HepG2 (cell line): Measurements from ENCODE around the gene IQUB. TPM values are rescaled to one million over a fixed set of nuclear protein-coding genes. Genes with fewer than 3 reads are reported as not detected.

ENCODE experiments used
- ATAC-seq: fragments of 200-7000 bp; cut with Tn5 transposase; 3 replicates; pipeline ENCODE4 v1.9.1; 2020; ENCODE audit warnings: mild to moderate bottlenecking, moderate library complexity
- BruUV-seq: library from RNA; stranded (reverse); fragments of 400-500 nt; replicated peaks from 2 replicates; lab custom pipeline; 2021; lab: Mats Ljungman, UMichigan
- CTCF ChIA-PET: fragments of 300-600 bp; formaldehyde crosslinking; extraction: SDS; loops from one replicate; lab custom pipeline; 2021; ENCODE audit warnings: low total read pairs, inconsistent platforms, low intra/inter-chr PET ratio; lab: Yijun Ruan, JAX
- POLR2A ChIA-PET: fragments of 350-600 bp; sonication (Branson Sonifier 250); formaldehyde crosslinking; loops from one replicate; lab custom pipeline; 2020; ENCODE audit warnings: antibody characterized with exemption, inconsistent platforms; lab: Yijun Ruan, JAX
- DNase-seq: peaks from one replicate; pipeline ENCODE4 v3.0.0-alpha.2; 2015; ENCODE audit warnings: low spot score
- FAIRE-seq: peaks from 3 replicates; lab custom pipeline; 2011; peaks lifted over from hg19 to GRCh38; lab: Jason Lieb, UNC
- H2AFZ ChIP-seq: one replicate; pipeline ENCODE4 v1.6.1; 2011; ENCODE audit warnings: low read length, inconsistent platforms
- H3K27ac ChIP-seq: fragments of 300-600 bp; 3 replicates; pipeline ENCODE4 v1.8.0; 2011; ENCODE audit warnings: mixed run types, mild to moderate bottlenecking, mixed read lengths, low read length, inconsistent platforms; ENCODE audit not compliant: insufficient read depth; ENCODE audit errors: extremely low read length
- H3K27me3 ChIP-seq, 2 experiments: fragments of 200-600 bp in 1 of 2; 2 replicates in 1 of 2; 3 replicates in 1 of 2; pipeline versions ENCODE4 v1.6.0 to v1.8.0; 2011; ENCODE audit warnings: low read length in 2 of 2, mild to moderate bottlenecking in 2 of 2, moderate library complexity in 2 of 2, inconsistent platforms in 1 of 2; ENCODE audit not compliant: insufficient read depth in 2 of 2, control insufficient read depth in 1 of 2
- H3K36me3 ChIP-seq, 2 experiments: fragments of 200-600 bp in 1 of 2; replicated peaks in 1 of 2; 2 replicates in 1 of 2; 3 replicates in 1 of 2; pipeline versions ENCODE4 v1.5.1 to v1.8.0; 2011; ENCODE audit warnings: low read length in 2 of 2, inconsistent platforms in 1 of 2; ENCODE audit not compliant: insufficient read depth in 2 of 2, control insufficient read depth in 1 of 2
- H3K4me1 ChIP-seq: 2 replicates; pipeline ENCODE4 v1.5.1; 2012; ENCODE audit warnings: low read length, inconsistent platforms; ENCODE audit not compliant: insufficient read depth
- H3K4me2 ChIP-seq: 2 replicates; pipeline ENCODE4 v1.6.0; 2011; ENCODE audit warnings: low read depth, low read length, inconsistent platforms
- H3K4me3 ChIP-seq, 3 experiments: fragments of 200-600 bp in 1 of 3; sonication (generic), shearing (Covaris generic) in 1 of 3; replicated peaks in 1 of 3; 2 replicates each; pipeline ENCODE4 v1.5.1; 2011 to 2016; ENCODE audit warnings: low read length in 3 of 3, inconsistent platforms in 2 of 3, low read depth in 2 of 3, mild to moderate bottlenecking in 2 of 3, control low read depth in 1 of 3, mixed read lengths in 1 of 3; ENCODE audit not compliant: insufficient read depth in 1 of 3
- H3K79me2 ChIP-seq: one replicate; pipeline ENCODE4 v1.6.1; 2011; ENCODE audit warnings: low read length, inconsistent platforms; ENCODE audit not compliant: insufficient read depth
- H3K9ac ChIP-seq: 2 replicates; pipeline ENCODE4 v1.6.0; 2011; ENCODE audit warnings: mild to moderate bottlenecking, low read depth, low read length, inconsistent platforms; ENCODE audit not compliant: insufficient read depth
- H3K9me3 ChIP-seq: 2 replicates; pipeline ENCODE4 v1.5.1; 2012; ENCODE audit warnings: mild to moderate bottlenecking, low read length
- H4K20me1 ChIP-seq: 2 replicates; pipeline ENCODE4 v1.6.0; 2011; ENCODE audit warnings: inconsistent platforms, mild to moderate bottlenecking, low read length, moderate library complexity; ENCODE audit not compliant: insufficient read depth
- FLYWCH1 ChIP-seq: sonication (generic); formaldehyde crosslinking; IDR thresholded peaks from 2 replicates; pipeline ENCODE4 v1.8.1; 2023; ENCODE audit warnings: mild to moderate bottlenecking, missing genetic modification reagents
- GATA4 ChIP-seq: sonication (generic); IDR thresholded peaks from 2 replicates; pipeline ENCODE4 v1.6.1; 2016; ENCODE audit warnings: antibody characterized with exemption, low read depth, borderline replicate concordance
- HDAC1 ChIP-seq: sonication (generic); formaldehyde crosslinking; IDR thresholded peaks from 2 replicates; pipeline ENCODE4 v1.5.1; 2020; ENCODE audit warnings: mild to moderate bottlenecking, missing genetic modification reagents
- MEIS1 ChIP-seq: sonication (generic); formaldehyde crosslinking; IDR thresholded peaks from 2 replicates; pipeline ENCODE4 v1.9.0; 2021; ENCODE audit warnings: mild to moderate bottlenecking, missing genetic modification reagents, moderate library complexity, borderline replicate concordance
- SKI ChIP-seq: fragments of 450-650 bp; IDR thresholded peaks from one replicate; pipeline ENCODE4 v1.6.1; 2018; ENCODE audit warnings: mild to moderate bottlenecking; ENCODE audit not compliant: partially characterized antibody
- SMC3 ChIP-seq: IDR thresholded peaks from 2 replicates; pipeline ENCODE4 v1.6.1; 2011; ENCODE audit warnings: low read length, improper control_type of control experiment
- TFAP4 ChIP-seq: sonication (generic); IDR thresholded peaks from 2 replicates; pipeline ENCODE4 v1.6.1; 2016; ENCODE audit warnings: low read depth, borderline replicate concordance
- YY1 ChIP-seq: IDR thresholded peaks from 2 replicates; pipeline ENCODE4 v1.6.1; 2011; ENCODE audit warnings: low read length, low read depth, moderate library complexity, mild to moderate bottlenecking; ENCODE audit not compliant: insufficient read depth, insufficient replicate concordance
- ZNF124 ChIP-seq: sonication (generic); formaldehyde crosslinking; IDR thresholded peaks from 2 replicates; pipeline ENCODE4 v1.4.0; 2020; ENCODE audit warnings: missing genetic modification reagents
- ZNF589 ChIP-seq: sonication (generic); formaldehyde crosslinking; conservative IDR thresholded peaks from 2 replicates; pipeline ENCODE4 v1.8.0; 2022; ENCODE audit warnings: mild to moderate bottlenecking, moderate library complexity, missing genetic modification reagents
- ZNF777 ChIP-seq: sonication (generic); formaldehyde crosslinking; IDR thresholded peaks from 2 replicates; pipeline ENCODE4 v1.4.0; 2020; ENCODE audit warnings: missing genetic modification reagents
- ZSCAN29 ChIP-seq: sonication (generic); formaldehyde crosslinking; conservative IDR thresholded peaks from 2 replicates; pipeline ENCODE4 v1.4.0; 2020; ENCODE audit warnings: mild to moderate bottlenecking, missing genetic modification reagents
- WGBS: methylation state at CpG from one replicate; pipeline ENCODE4 v1.1.6; 2017; ENCODE audit warnings: low lambda C conversion rate; 5-methylcytosine and 5-hydroxymethylcytosine counted together
- in situ Hi-C: cut with HindIII; loops from 2 replicates; pipeline ENCODE4 v1.10.0; 2017; ENCODE audit warnings: low pct_unique_long_range_greater_than_20kb; ENCODE audit not compliant: extremely low pct_ligation_motif_present
- intact Hi-C: fragments of 100-400 bp; cut with micrococcal nuclease; formaldehyde crosslinking; loops from one replicate; pipeline ENCODE4 v1.10.0; 2022; ENCODE audit not compliant: unreplicated experiment
- polyA plus RNA-seq, 8 experiments: library from polyadenylated mRNA; depleted of rRNA in 3 of 8; stranded (reverse) in 7 of 8; unstranded in 1 of 8; fragments of >200 nt; fragmentation: Illumina TruSeq in 4 of 8; extraction: Trizol in 4 of 8; gene quantifications; 2 replicates each; pipeline versions ENCODE4 v1.2.1 to v1.2.3, GENCODE V29; 2011 to 2016; ENCODE audit warnings: low read depth in 4 of 8, missing spikeins in 1 of 8, mixed read lengths in 1 of 8; ENCODE audit not compliant: insufficient read depth in 1 of 8
- total RNA-seq, 5 experiments: library from RNA; depleted of rRNA; stranded (reverse); fragments of >200 nt; fragmentation: Illumina TruSeq; extraction: Trizol; gene quantifications; 2 replicates each; pipeline ENCODE4 v1.2.3, GENCODE V29; 2016; ENCODE audit warnings: low read depth in 1 of 5
- TF ChIP-seq, protein P1 (sequence below): sonication (generic); formaldehyde crosslinking; IDR thresholded peaks from 2 replicates; pipeline ENCODE4 v1.4.0; 2020; ENCODE audit warnings: missing genetic modification reagents
- TF ChIP-seq, protein P2 (sequence below): sonication (generic); formaldehyde crosslinking; IDR thresholded peaks from 2 replicates; pipeline ENCODE4 v1.8.0; 2022; ENCODE audit warnings: mild to moderate bottlenecking, missing genetic modification reagents; ENCODE audit not compliant: insufficient replicate concordance

The IQUB gene
- total and polyA plus RNA-seq, 2 of the 13 experiments (the other 11 are each of a cell fraction or from before 2014, with no cell fraction given) = 0.07 TPM; not detected in 1

GRCh38 chr7:123533553-123533917, 860 bp downstream of the IQUB start:
- 41% methylated on average over 3 of the region's 3 CpGs for WGBS
- no peak overlapping the region for H3K9ac ChIP-seq
- H3K4me3 ChIP-seq = peak overlapping the region in 2 of 3 experiments; percentile 19 to 74; a peak in 2 of 6 replicates
- no peak overlapping the region for H3K4me2 ChIP-seq
- in situ Hi-C loops (no loop called here), intact Hi-C loops (no loop called here)
- TF ChIP-seq SMC3 (no peak), MEIS1 (CRISPR knock-in tag) (no peak), ZNF124 (CRISPR knock-in tag) (no peak), ZNF589 (CRISPR knock-in tag) (no peak), ZSCAN29 (CRISPR knock-in tag) (no peak), YY1 (no peak), TFAP4 (no peak), FLYWCH1 (CRISPR knock-in tag) (no peak), ZNF777 (CRISPR knock-in tag) (no peak), GATA4 (no peak), SKI (no peak), HDAC1 (CRISPR knock-in tag) (no peak)
- TF ChIP-seq, protein P1, sequence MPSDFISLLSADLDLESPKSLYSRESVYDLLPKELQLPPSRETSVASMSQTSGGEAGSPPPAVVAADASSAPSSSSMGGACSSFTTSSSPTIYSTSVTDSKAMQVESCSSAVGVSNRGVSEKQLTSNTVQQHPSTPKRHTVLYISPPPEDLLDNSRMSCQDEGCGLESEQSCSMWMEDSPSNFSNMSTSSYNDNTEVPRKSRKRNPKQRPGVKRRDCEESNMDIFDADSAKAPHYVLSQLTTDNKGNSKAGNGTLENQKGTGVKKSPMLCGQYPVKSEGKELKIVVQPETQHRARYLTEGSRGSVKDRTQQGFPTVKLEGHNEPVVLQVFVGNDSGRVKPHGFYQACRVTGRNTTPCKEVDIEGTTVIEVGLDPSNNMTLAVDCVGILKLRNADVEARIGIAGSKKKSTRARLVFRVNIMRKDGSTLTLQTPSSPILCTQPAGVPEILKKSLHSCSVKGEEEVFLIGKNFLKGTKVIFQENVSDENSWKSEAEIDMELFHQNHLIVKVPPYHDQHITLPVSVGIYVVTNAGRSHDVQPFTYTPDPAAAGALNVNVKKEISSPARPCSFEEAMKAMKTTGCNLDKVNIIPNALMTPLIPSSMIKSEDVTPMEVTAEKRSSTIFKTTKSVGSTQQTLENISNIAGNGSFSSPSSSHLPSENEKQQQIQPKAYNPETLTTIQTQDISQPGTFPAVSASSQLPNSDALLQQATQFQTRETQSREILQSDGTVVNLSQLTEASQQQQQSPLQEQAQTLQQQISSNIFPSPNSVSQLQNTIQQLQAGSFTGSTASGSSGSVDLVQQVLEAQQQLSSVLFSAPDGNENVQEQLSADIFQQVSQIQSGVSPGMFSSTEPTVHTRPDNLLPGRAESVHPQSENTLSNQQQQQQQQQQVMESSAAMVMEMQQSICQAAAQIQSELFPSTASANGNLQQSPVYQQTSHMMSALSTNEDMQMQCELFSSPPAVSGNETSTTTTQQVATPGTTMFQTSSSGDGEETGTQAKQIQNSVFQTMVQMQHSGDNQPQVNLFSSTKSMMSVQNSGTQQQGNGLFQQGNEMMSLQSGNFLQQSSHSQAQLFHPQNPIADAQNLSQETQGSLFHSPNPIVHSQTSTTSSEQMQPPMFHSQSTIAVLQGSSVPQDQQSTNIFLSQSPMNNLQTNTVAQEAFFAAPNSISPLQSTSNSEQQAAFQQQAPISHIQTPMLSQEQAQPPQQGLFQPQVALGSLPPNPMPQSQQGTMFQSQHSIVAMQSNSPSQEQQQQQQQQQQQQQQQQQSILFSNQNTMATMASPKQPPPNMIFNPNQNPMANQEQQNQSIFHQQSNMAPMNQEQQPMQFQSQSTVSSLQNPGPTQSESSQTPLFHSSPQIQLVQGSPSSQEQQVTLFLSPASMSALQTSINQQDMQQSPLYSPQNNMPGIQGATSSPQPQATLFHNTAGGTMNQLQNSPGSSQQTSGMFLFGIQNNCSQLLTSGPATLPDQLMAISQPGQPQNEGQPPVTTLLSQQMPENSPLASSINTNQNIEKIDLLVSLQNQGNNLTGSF (CRISPR knock-in tag) = no peak
- TF ChIP-seq, protein P2, sequence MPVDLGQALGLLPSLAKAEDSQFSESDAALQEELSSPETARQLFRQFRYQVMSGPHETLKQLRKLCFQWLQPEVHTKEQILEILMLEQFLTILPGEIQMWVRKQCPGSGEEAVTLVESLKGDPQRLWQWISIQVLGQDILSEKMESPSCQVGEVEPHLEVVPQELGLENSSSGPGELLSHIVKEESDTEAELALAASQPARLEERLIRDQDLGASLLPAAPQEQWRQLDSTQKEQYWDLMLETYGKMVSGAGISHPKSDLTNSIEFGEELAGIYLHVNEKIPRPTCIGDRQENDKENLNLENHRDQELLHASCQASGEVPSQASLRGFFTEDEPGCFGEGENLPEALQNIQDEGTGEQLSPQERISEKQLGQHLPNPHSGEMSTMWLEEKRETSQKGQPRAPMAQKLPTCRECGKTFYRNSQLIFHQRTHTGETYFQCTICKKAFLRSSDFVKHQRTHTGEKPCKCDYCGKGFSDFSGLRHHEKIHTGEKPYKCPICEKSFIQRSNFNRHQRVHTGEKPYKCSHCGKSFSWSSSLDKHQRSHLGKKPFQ (CRISPR knock-in tag) = no peak
- H3K4me1 ChIP-seq = peaks cover 10% of the 10 kb centered on the region
- POLR2A ChIA-PET = interaction anchor here (1.2 kb wide), 1 partner anchor 24 kb away, joined by 7 read pairs; the partner anchor contains the start of gene NDUFA5
- peaks cover 0 to 10% of the 10 kb centered on the region in 2 experiments; a peak in 3 of 5 replicates for H3K27me3 ChIP-seq
- H3K27ac ChIP-seq = no peak overlapping the region
- H3K79me2 ChIP-seq = no peaks in the 10 kb centered on the region
- CTCF ChIA-PET = no interaction called here
- DNase-seq (no peak), ATAC-seq (no peak), FAIRE-seq (no peak)
- no peaks in the 10 kb centered on the region for H3K36me3 ChIP-seq
- no peak overlapping the region for H2AFZ ChIP-seq
- no peaks in the 10 kb centered on the region for H3K9me3 ChIP-seq
- no TSS peak for BruUV-seq
- no peaks in the 10 kb centered on the region for H4K20me1 ChIP-seq
